ENCODE data around the gene PNPLA2. TPM values are rescaled to one million over a fixed set of nuclear protein-coding genes. Genes with fewer than 3 reads are reported as not detected.

PNPLA2 gene
- total and polyA plus RNA-seq, 10 of the 15 experiments (the other 5 are each of a cell fraction or from before 2014, with no cell fraction given): 0.19 to 34.0 (median 8.1) TPM

DNA sequence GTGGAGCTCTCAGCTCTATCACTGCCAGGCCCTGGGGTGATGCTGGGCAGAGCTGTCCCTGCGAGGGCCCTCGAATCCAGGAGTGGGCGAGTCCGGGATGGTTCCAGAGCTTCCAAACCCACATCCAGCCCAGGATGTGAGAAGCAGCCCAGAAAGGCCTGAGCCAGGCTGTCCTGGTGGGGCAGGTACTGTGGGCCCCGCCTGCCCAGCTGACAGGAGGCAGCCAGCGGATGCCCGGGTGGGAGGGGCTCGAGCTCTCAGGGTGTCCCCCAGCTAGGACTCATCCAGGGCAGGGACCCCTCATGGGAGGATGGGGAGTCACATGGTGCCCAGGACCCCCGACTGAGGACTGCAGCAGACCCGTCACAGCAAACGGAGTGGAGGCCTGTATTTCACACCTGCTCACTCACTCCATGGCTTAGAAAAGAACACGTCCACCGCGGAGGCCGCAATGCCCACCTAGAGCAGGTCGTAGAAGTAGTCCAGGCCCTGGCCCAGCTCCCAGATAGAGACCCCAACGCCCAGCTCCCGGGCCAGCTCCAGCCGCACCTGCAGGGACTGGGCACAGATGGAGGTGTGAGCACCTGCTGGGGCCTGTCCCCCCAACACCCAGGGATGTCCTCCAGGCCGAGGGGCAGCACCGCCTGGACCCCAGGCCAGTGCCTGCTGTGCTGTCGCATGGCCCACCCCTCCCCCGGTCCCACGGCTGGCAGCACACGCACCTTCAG lies 50.8 kb downstream of the PNPLA2 start:
- CTCF ChIA-PET: no interaction called here
- no peak overlapping the region for H3K9ac ChIP-seq (ENCODE audit: control insufficient read depth, insufficient read depth, low read length)
- in situ Hi-C loops (cut with MboI) (no loop called here), intact Hi-C loops (cut with micrococcal nuclease; ENCODE audit: unreplicated experiment) (no loop called here)
- RAD21 ChIA-PET (ENCODE audit: unreplicated experiment): no interaction called here
- H3K9me3 ChIP-seq (replicated peaks; ENCODE audit: control insufficient read depth, insufficient read depth, low read length): no peaks in the 10 kb centered on the region
- POLR2A ChIA-PET: interaction anchor here (1.1 kb wide), 1 partner anchor 22 kb away, joined by 3 read pairs; no protein-coding TSS in a partner anchor
- no peak overlapping the region for H3K4me2 ChIP-seq (ENCODE audit: control insufficient read depth, insufficient read depth)
- TF ChIP-seq ETV6 (conservative IDR thresholded peaks at IDR 0.05 in 1 of 2, IDR thresholded peaks at IDR 0.05 in 1 of 2; ENCODE audit: borderline replicate concordance in 1 of 2, low read depth in 1 of 2): no peak
- no peak for TF ChIP-seq NFIC (IDR thresholded peaks at IDR 0.05; ENCODE audit: low read depth, low read length)
- no peak for TF ChIP-seq STAT1 (conservative IDR thresholded peaks at IDR 0.05)
- TF ChIP-seq CHD1 (IDR thresholded peaks at IDR 0.05; ENCODE audit: low read depth, low read length): no peak
- TF ChIP-seq SP1 (IDR thresholded peaks at IDR 0.05; ENCODE audit: low read depth, low read length): no peak
- no peak for TF ChIP-seq SUZ12 (IDR thresholded peaks at IDR 0.05; ENCODE audit: unreplicated experiment)
- no peak for TF ChIP-seq SMAD1 (IDR thresholded peaks at IDR 0.05; ENCODE audit: low read depth, partially characterized antibody)
- TF ChIP-seq MTA3 (IDR thresholded peaks at IDR 0.05; ENCODE audit: borderline replicate concordance, low read length): no peak
- TF ChIP-seq ZSCAN29 (IDR thresholded peaks at IDR 0.05): no peak
- no peak for TF ChIP-seq RAD51 (IDR thresholded peaks at IDR 0.05)
- no peak for TF ChIP-seq KAT2A (conservative IDR thresholded peaks at IDR 0.05; ENCODE audit: control insufficient read depth, low read depth, low read length)
- TF ChIP-seq, protein P1, sequence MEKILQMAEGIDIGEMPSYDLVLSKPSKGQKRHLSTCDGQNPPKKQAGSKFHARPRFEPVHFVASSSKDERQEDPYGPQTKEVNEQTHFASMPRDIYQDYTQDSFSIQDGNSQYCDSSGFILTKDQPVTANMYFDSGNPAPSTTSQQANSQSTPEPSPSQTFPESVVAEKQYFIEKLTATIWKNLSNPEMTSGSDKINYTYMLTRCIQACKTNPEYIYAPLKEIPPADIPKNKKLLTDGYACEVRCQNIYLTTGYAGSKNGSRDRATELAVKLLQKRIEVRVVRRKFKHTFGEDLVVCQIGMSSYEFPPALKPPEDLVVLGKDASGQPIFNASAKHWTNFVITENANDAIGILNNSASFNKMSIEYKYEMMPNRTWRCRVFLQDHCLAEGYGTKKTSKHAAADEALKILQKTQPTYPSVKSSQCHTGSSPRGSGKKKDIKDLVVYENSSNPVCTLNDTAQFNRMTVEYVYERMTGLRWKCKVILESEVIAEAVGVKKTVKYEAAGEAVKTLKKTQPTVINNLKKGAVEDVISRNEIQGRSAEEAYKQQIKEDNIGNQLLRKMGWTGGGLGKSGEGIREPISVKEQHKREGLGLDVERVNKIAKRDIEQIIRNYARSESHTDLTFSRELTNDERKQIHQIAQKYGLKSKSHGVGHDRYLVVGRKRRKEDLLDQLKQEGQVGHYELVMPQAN (conservative IDR thresholded peaks at IDR 0.05): no peak
- no peaks in the 10 kb centered on the region for H3K79me2 ChIP-seq (ENCODE audit: control insufficient read depth, insufficient read depth, low read length)
- no peaks in the 10 kb centered on the region for H4K20me1 ChIP-seq (ENCODE audit: control insufficient read depth, insufficient read depth)
- ATAC-seq (no peak), FAIRE-seq (no peak), DNase-seq (ENCODE audit: low read depth, low spot score) (no peak)
- no peaks in the 10 kb centered on the region for H3K27me3 ChIP-seq (replicated peaks in 1 of 2; ENCODE audit: control insufficient read depth in 2 of 2, insufficient read depth in 2 of 2, low read length in 1 of 2)
- H3K4me1 ChIP-seq (ENCODE audit: control insufficient read depth, insufficient read depth, low read length): no peaks in the 10 kb centered on the region
- SMC1A ChIA-PET (ENCODE audit: uncharacterized antibody, unreplicated experiment): no interaction called here
- no TSS peak for BruUV-seq (replicated peaks)
- H3K27ac ChIP-seq (ENCODE audit: control insufficient read depth, insufficient read depth): no peak overlapping the region
- no peak overlapping the region for H2AFZ ChIP-seq (ENCODE audit: control insufficient read depth, low read depth, low read length)
- H3K4me3 ChIP-seq: no peak overlapping the region
- no peaks in the 10 kb centered on the region; a peak in 1 of 4 replicates for H3K36me3 ChIP-seq (ENCODE audit: control insufficient read depth in 2 of 2, insufficient read depth in 2 of 2, low read length in 1 of 2)
- 87% methylated on average over 25 of the region's 25 CpGs for WGBS (ENCODE audit: insufficient coverage, insufficient replicate concordance, low lambda C conversion rate, missing lambda C conversion rate)

All from GM12878 (cell line).